Vagina (tissue), 2 donors: ENCODE data around the gene TUBB1.

ENCODE experiments used
- POLR2A ChIP-seq, 2 donors: fragments of 450-650 bp; IDR thresholded peaks; one replicate each; pipeline ENCODE4 v1.6.1; 2017; ENCODE audit warnings: antibody characterized with exemption in 2 of 2, mild to moderate bottlenecking in 2 of 2, moderate library complexity in 2 of 2
- POLR2AphosphoS5 ChIP-seq, 2 donors: sonication (generic); formaldehyde crosslinking; IDR thresholded peaks; one replicate each; pipeline ENCODE4 v1.9.0; 2017; ENCODE audit warnings: antibody characterized with exemption in 2 of 2, mild to moderate bottlenecking in 2 of 2, low read depth in 1 of 2; ENCODE audit not compliant: insufficient read depth in 1 of 2
- TF ChIP-seq, protein P1 (sequence below), 3 experiments: fragments of 450-650 bp in 2 of 3; fragments of 200-600 bp in 1 of 3; sonication (generic) in 1 of 3; IDR thresholded peaks; one replicate each; pipeline ENCODE4 v1.5.1; 2017 to 2019; ENCODE audit warnings: antibody characterized with exemption in 3 of 3, mild to moderate bottlenecking in 2 of 3, moderate library complexity in 2 of 3

GRCh38 chr20:59010321-59010994 lies 8.8 kb upstream of the TUBB1 start:
- TF ChIP-seq POLR2A (IDR thresholded peaks at IDR 0.05) (no peak), POLR2AphosphoS5 (IDR thresholded peaks at IDR 0.05; ENCODE audit: insufficient read depth in 1 of 2, low read depth in 1 of 2) (no peak)
- TF ChIP-seq, protein P1, sequence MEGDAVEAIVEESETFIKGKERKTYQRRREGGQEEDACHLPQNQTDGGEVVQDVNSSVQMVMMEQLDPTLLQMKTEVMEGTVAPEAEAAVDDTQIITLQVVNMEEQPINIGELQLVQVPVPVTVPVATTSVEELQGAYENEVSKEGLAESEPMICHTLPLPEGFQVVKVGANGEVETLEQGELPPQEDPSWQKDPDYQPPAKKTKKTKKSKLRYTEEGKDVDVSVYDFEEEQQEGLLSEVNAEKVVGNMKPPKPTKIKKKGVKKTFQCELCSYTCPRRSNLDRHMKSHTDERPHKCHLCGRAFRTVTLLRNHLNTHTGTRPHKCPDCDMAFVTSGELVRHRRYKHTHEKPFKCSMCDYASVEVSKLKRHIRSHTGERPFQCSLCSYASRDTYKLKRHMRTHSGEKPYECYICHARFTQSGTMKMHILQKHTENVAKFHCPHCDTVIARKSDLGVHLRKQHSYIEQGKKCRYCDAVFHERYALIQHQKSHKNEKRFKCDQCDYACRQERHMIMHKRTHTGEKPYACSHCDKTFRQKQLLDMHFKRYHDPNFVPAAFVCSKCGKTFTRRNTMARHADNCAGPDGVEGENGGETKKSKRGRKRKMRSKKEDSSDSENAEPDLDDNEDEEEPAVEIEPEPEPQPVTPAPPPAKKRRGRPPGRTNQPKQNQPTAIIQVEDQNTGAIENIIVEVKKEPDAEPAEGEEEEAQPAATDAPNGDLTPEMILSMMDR (IDR thresholded peaks at IDR 0.05), result no peak
